Measurements from ENCODE around the gene IL6R.
"Not testable (repeated sequence)": the region's sequence is repeated elsewhere in the genome, so short reads cannot be mapped to it uniquely, and the experiment has no call there.

The IL6R gene

DNA sequence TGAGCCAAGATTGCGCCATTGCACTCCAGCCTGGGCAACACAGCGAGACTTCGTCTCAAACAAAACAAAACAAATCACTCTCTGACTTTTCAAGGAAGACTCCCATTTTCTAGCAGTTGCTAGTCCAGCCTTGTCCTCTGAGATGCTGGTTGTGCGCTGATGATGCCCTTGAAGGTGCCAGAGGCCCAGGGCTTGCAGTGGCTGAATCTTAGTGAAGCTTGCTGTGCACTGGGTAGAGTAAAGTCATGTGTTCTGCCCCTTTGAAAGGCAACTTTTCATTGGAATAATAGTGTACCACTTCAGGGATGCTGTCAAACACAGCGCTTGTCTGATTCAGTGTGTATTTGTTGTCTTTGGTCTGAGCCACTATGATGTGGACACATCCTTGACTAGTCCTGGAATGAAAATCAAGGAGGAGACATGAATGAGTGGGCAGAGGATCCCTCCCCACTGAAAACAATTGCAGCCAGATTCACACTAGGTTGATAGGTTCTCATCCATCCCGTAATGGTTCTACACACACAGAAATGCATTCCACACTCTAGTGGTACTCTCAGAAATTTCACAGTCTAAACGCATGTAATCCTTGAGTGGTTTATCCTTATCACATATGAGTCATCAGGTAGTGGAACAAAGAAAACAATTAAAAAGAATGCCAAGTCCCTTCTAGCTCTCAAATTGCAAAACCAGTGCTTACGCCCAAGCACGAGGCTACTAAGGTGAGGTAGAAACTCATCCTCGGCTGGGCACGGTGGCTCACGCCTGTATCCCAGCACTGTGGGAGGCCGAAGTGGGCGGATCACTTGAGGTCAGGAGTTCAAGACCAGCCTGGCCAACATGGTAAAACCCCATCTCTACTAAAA is 79.0 kb downstream of the IL6R start:
- peak; percentile 18 for DNase-seq (ENCODE audit: low spot score)

DNA sequence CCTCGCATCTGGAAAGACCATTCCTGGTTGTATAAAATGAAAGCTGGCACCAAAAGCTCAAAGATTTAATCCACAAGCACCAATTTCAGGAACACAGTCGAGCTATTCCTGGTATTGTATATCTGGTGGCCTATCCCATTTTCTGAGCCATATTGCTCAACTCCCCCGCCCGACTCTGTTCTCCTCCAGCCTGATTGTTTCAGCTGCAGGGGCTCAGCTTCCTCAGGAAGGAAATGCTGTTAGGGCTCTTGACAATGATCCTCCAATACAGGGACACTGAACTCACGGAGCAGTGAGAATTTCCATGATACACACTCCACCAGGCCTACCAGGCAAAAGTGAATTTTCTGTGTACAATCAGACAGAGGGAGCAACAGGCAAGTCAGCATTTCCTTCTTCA is 80.0 kb downstream of the IL6R start:
- DNase-seq (ENCODE audit: low spot score): no peak

DNA sequence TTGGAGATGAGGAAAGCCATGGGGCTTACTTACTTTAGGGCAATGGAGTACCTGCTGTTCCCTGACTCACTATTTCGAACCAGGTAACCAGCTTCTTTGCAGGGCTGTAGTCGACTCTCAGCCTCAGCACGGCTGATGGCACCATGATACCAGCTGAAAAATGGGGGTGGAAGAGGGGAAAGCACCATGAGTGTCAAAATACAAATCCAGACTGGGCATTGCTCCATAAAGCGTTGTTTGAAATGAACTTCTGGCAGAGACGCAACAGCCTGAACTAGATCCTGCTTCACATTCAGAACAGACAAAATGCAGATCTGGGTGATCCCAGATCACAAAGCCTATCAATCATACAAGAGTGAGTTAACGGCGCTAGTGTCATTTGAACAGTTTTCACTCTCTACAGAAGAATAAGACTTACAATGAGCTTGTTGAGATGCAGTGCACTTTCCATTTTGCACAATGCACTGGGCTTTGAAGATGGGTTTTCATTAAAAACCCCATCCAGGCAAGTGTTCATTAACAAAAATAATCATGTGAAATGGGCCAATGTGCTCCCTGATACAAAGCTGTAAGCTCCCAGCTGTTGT is 80.9 kb downstream of the IL6R start:
- DNase-seq (ENCODE audit: low spot score): no peak

DNA sequence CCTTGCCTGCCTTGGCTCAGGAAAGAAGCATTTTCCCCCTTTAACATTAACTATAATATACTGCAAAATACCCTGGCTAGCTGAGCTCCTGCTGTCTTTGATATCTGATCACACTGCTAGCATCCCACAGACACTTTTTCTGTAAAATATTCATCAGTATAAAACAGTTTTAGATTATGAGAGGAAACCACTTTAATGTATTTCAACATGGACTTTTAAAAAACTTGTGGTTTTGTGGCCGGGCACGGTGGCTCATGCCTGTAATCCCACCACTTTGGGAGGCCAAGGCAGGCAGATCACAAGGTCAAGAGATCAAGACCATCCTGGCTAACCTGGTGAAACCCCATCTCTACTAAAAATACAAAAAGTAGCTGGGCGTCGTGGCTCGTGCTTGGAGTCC is 81.6 kb downstream of the IL6R start:
- DNase-seq (ENCODE audit: low spot score): not testable (repeated sequence)

DNA sequence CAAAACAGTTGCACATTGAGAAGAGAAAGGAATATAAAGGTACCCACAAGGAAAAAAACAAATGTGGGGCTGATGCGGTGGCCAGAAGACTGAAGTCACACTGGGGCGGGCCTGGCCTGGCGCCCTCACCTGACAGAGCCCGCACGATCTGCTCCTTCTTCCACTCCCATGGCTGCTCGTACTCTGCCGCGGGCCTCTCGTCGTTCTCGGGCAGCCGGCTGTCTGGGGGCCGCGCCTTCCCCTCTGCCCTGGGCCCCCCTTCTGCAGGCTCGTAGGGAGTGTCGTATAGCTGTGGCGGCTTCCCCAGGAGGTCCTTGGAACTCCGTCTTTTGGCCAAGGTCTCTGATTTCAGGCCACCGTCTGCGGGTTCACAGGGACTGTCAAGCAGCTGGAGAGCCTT is 83.8 kb downstream of the IL6R start:
- no peak for DNase-seq (ENCODE audit: low spot score)

DNA sequence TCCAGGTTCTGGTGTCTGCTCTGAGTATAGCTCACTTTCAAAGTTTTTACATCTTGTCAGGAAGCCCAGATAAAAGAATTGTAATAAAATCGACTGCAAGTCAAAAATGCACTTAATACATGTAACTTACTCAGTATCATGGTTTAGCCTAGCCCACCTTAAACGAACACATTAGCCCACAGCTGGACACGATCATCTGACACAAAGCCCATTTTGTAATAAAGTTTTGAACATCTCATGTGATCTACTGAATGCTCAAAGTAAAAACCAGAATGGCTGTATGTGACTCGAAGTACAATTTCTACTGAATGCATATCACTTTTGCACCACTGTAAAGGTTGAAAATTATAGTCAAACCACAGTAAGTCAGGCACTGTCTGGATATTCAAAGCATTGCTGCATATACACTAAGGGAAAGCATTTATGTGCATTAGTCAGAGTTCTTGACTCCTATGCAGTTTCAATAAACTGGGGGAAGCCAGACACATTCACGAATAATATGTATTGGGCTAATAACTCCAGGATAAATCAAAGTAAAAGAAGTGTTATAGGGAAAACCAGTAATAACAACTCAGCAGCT is 84.6 kb downstream of the IL6R start:
- DNase-seq (ENCODE audit: low spot score): no peak

DNA sequence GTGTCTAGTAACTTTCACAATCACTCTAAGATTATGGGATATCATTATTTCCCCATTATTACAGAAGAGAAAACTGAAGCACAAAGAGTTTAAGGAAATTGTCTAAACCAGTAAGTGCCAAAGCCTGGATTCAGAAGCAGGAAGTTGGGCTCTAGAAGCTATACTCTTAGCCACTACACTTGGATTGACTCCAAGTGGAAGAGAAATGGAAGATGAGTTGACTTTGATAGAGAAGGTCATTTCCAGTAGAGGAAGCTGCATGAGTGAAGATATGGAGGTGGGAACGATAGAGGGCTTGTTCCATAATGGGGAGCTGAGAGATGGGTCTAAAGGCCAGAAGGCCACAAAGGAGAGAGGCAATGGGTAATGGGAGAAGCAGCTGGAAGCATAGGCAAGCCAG is 85.2 kb downstream of the IL6R start:
- no peak for DNase-seq (ENCODE audit: low spot score)

DNA sequence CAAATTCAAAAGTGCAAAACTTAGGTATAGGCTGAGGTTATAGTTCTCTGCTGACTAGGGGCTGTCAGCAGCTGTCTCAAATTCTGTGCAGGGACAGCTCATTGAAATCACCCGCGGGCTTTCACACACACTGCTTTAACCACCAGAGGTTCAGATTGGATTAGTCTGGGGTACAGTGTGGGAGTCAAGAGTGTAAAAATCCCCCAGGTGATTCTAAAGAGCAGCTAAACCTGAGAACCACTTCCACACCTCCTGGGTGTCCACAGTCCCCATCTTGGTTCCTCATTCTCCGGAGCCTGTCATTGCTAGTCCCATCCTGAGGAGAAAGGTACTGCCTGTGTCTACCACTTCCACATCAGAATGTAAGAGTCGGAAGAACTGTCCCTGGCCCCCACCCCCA is 87.0 kb downstream of the IL6R start:
- DNase-seq (ENCODE audit: low spot score): no peak

DNA sequence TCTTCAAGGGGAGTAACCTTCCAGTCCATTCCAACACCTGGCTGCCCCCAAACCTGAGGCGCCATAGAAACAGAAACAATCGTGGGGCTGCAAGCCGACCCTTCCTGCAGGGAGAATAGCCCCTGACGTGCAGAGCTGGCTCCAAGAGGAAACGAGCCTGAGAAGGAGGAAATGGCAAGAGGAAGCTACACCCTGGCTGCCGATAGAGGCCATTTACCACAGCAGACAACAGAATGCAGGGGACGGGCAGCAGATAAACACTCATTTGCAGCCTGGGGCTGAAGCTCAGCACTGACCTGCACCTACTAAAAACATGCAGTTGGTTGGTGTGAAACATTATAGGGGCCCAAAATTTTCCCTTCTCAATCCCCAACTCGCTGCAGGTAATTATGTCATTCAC is 88.1 kb downstream of the IL6R start:
- no peak for DNase-seq (ENCODE audit: low spot score)

DNA sequence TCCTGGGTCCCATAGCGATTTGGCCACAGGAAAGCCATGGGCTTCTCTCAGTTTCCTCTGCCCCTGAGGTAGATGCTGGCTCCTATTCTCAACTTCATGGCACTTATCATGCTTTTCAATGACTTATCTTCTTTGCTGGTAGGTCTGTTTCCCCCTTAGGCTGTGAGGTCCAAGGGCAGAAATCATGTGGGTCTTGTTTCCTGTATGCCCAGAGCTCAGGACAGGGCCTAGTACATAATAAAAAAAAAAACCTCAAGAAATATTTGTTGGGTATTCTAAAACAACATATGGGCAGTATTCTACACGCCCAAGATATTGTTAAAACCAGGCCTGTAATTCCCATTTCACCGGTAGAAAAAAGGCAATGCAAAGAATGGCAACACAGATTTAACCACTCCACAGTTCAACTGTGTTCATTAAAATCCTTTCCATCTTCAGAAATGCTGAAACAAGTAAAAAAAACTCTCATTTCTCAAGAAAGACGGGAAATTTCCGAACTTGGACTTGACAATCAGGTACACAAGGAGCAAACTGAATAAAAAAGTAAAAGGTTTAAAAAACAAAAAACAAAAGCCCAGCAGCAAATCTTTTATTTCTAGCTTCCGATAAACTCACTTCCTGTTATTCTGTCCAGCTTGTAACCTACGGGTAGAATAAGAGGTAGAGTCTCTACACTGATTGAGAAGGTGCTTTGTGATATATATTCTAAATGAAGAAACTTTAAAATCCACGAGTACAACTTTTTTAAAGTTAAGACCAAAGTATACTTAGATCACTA is 90.5 kb downstream of the IL6R start:
- DNase-seq (ENCODE audit: low spot score): no peak

DNA sequence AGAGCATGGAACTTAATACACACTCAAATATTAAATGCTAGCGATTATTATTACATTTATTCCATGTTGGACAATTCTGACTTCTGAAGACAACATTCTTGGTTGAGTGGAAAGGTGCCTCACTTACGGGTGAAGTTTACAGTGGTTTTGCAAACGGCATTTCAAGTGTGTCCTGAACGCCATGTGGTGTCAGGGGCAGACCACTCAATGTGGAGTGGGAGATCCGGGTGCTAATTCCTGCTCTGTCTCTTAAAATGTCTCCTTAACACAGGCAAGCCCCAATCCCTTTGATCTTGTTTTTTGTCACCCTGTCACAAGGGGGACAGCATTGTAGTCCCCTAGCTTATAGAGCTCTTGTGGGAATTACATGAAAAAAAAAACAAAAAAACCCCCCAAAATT is 91.2 kb downstream of the IL6R start:
- DNase-seq (ENCODE audit: low spot score): no peak

DNA sequence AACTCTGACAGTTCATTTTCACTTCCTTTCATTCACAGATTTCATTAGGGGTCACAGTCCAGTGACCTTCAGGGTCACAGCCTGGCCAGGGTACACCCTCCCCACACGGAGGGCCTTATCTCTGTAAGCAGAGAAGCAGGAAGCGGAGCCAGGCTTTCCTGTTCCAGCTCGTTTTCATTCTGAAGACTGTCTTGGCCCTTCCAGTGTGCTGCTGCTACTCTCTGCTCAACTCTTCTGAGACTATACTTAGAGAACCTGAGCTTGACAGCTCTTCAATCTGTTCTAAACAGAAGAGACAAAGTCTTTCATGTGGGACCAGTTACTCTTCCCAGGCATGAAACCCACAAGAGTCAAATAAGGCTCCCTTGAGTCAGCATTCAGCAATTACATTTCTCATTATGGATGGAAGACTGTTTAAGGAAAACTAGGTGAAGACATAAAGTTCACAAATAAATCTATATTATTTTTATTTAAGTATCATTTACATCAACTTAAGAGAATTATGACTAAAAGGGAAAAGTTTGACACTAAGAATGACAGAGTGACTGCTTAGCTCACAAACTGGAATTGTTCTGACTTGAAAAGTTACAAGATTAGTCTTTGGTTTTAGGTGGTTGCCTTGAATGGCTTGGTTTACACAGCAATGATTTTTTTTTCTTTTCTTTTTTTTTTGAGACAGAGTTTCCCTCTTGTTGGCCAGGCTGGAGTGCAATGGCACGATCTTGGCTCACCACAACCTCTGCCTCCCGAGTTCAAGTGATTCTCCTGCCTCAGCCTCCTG is 92.1 kb downstream of the IL6R start:
- no peak for DNase-seq (ENCODE audit: low spot score)

DNA sequence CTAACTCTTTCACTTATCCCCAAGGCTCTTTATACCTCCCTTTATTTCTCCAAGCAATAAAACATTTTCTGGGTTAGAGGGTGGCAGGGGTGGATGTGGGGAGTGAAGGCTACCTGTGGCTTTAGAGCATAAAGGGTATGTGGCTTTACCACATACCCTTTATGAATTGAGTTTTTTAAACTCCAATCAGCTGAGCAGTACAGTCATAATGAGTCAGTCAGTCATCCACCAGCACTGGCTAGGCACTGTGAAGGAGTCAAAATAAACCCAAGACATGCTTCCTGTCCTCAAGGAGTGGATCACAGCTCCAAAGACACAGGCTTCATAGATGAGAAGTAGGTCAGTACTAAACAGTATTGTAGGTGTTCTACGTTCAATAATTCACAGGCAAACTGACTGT is 94.3 kb downstream of the IL6R start:
- DNase-seq (ENCODE audit: low spot score): no peak

DNA sequence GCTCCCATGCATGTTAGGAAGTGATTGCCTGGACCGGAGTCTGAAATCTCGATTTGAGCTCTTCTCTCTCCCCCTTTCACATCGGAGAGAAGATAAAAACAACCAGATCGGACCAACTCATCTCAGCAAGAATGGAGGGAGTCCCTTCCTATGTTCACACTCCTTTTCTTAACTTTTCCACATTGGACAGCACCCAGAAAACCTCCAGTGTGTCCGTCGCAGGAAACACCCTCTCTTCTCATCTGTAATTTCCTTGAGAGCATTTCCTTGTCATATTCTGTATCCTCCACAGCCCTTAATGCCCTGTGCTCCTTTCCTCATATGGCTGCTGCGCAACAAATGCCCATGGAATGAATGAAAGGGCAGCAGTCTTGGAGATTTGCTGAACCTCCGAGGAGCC is 95.4 kb downstream of the IL6R start:
- DNase-seq (ENCODE audit: low spot score): no peak

DNA sequence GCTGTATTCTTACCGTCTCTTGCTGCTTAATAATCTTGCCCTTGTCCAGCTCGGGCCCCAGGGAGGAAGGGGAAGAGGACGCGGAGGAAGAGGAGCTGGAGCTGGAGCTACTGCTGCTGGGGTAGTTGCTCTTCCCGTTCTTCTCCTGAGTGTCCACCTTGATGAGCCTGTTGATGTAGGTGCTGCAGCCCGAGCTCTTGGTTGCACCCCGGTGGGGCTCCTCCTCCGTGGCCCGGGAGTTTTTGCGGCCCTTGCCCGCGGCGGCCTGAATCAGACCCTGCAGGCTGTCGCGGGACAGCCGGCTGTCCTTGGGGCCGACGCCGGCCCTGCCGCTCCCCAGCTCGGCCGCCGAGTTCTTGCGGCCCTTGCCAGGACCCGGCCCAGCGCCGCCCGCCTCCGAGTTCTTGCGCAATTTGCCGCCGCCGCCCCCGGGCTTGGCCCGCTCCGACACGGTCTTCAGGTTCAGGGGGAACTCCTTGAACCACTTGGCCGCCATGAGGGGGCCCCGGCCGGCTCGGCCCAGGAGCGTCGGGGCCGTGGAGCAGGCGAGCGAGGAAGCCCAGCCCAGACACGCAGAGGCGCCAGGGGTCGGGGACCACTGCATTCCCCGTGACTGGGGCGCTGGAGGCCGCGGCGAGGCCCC is 96.4 kb downstream of the IL6R start:
- no peak for DNase-seq (ENCODE audit: low spot score)

DNA sequence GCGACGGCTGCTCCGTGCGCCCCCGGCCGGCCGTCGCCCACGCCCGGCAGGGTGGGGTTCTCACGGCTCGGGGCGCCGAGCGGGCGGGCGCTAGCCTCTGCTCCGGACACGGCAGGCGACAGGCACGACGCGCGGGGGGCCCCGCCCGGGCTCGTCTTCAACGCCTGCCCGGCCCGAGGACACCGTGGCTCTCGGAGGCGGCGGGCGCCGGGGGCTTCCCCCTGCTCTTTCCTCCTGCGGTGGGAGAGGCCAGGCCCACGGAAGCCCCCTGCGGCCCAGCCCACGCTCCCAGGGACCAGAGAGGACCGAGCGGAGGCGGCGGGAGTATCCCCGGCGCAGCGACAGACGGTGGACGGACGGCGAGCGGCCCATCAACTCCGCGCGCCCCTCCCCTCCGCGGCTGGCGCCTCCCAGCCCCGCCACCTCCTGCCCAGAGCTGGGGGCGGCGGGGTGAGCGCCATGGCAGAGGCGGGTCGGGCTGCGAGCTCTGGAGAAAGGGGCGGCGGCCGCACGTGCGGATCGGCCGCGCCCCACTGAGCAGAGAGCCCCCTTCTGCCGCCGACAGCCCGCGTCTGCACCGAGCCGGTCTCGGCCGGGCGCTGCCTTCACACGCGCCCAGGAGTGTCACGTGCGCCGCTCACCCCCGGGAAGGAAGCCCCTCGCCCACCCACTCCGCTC is 97.1 kb downstream of the IL6R start, which contains the start of the genes SHE and TDRD10:
Gene SHE (minus strand): TSS at position 347 of the 678 bp plus-strand sequence. CDS start 386 bp downstream, outside the sequence.
Gene TDRD10 (plus strand): TSS at position 154 of the 678 bp plus-strand sequence. CDS start 4,685 bp downstream, outside the sequence.
- DNase-seq (ENCODE audit: low spot score): no peak

DNA sequence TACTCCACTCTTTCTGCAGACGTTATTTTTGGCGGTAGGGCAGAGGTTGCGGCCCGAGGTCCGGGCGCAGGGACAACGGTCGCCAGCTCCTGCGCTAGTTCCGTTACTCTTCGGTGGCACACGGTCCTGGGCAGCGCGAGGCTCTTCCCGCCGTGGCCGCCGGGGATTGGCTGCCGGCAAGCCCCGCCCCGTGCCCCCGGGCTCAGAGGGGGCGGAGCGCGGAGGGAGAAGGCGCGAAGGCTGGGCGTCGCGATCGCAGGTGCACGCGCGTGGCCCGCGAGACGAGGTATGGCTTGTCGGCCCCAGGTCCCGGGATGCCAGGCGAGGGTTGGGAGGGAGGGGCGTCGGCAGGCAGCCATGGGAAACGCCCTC is 97.6 kb downstream of the IL6R start:
- no peak for DNase-seq (ENCODE audit: low spot score)

DNA sequence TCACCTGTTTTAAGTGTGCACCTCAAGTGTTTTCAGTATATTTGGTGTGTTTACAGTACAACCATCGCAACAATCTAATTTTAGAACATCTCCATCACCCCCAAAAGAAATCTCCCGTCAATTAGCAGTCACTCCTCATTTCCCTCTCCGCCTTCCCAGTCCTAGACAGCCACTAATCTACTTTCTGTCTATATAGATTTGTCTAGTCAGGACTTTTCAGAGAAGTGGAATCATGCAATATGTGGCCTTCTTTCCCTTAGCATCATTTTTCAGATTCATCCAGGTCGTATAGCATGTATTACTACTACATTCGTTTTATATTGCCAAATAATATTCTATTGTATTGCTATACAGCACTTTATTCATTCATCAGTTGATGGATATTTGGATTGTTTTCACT is 98.8 kb downstream of the IL6R start:
- DNase-seq (ENCODE audit: low spot score): no peak

DNA sequence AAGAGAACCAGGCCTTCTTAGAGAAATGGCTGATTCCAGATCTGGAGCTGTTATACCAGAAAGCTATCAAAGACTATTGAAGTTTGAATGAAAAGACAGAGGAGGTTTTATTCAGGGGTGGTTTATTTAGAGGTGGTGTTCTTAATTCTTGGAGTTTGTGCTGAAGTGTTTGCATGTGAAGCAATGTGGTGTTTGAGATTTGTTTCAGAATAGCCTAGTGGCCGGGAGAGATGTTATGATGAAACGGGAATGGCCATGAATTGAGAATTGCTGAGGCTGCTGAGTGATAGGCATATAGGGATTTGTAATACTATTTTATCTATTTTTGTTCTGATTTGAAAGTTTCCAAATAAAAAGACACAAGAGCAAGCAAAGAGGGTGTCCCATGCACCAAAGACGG is 107.6 kb downstream of the IL6R start:
- DNase-seq (ENCODE audit: low spot score): no peak

DNA sequence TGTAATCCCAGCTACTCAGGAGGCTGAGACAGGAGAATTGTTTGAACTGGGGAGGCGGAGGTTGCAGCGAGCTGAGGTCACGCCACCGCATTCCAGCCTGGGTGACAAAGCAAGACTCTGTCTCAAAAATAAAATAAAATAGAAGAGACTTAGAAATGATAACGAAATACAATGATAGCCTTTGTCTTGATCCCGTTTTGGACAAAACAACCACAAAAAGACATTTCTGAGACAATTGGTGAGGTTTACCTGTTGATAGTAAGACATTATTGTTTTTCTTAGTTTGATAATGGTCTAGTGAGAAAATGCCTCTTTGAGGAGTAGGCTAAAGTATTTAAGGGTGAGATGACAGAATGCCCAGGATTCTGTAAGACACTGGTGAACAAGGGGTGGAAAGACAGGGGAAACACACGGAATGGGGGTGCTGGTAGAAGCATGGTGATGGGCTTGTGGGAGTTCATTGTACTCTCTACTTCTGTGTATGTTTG is 109.0 kb downstream of the IL6R start:
- DNase-seq (ENCODE audit: low spot score): no peak
